Measurements from ENCODE around the gene BCL7B. TPM values are rescaled to one million over a fixed set of nuclear protein-coding genes. Genes with fewer than 3 reads are reported as not detected.

BCL7B gene
- total and polyA plus RNA-seq, 2 of the 4 experiments (the other 2 are of a cell fraction): 7.2 to 51.3 TPM

GRCh38 chr7:73595358-73595757 lies 37.9 kb upstream of the BCL7B start:
- CTCF ChIA-PET: no interaction called here
- dilution Hi-C loops (cut with HindIII; ENCODE audit: low sequenced_read_pairs, unreplicated experiment) (no loop called here), intact Hi-C loops (cut with micrococcal nuclease) (no loop called here), in situ Hi-C loops (cut with MboI; ENCODE audit: low sequenced_read_pairs) (no loop called here)
- Histone ChIP-seq H3K79me1 (ENCODE audit: low read depth in 1 of 2, low read length in 2 of 2) (no peaks in the 10 kb centered on the region), H3K9me1 (ENCODE audit: insufficient read depth, low read length) (no peaks in the 10 kb centered on the region), H2BK20ac (ENCODE audit: low read depth, low read length) (no peak overlapping the region), H3K4ac (ENCODE audit: low read depth, low read length) (no peak overlapping the region), H4K91ac (ENCODE audit: insufficient read depth, low read depth, low read length) (no peak overlapping the region), H3K4me2 (ENCODE audit: low read depth, low read length) (no peak overlapping the region), H2AK9ac (replicated peaks; ENCODE audit: low read depth, low read length, poor library complexity) (no peak overlapping the region), H2BK120ac (ENCODE audit: low read depth, low read length) (no peak overlapping the region), H3K9me3 (ENCODE audit: control insufficient read depth, insufficient read depth, low read length) (no peaks in the 10 kb centered on the region), H3K4me3 (ENCODE audit: insufficient read depth, low read depth, low read length) (no peak overlapping the region), H2AK5ac (ENCODE audit: low read depth, low read length) (no peak overlapping the region), H2BK15ac (ENCODE audit: low read depth, low read length) (no peak overlapping the region), H3K4me1 (ENCODE audit: control insufficient read depth, insufficient read depth, low read length) (no peaks in the 10 kb centered on the region), H4K8ac (ENCODE audit: low read depth in 2 of 2, low read length in 2 of 2) (no peak overlapping the region), H2BK5ac (ENCODE audit: low read depth, low read length, poor library complexity, severe bottlenecking) (no peak overlapping the region), H3K36me3 (ENCODE audit: control insufficient read depth, insufficient read depth, low read length) (no peaks in the 10 kb centered on the region), H3K27me3 (ENCODE audit: control insufficient read depth, insufficient read depth, low read length) (peaks cover 34% of the 10 kb centered on the region), H3K18ac (ENCODE audit: low read depth, low read length) (no peak overlapping the region), H4K20me1 (ENCODE audit: insufficient read depth, low read length) (no peaks in the 10 kb centered on the region), H3K56ac (ENCODE audit: extremely low read depth, insufficient read depth, low read length) (no peak overlapping the region), H4K5ac (ENCODE audit: low read depth, low read length) (no peak overlapping the region), H2AFZ (replicated peaks; ENCODE audit: low read length, poor library complexity) (no peak overlapping the region), H3K27ac (ENCODE audit: insufficient read depth, low read length) (no peak overlapping the region), H3K14ac (replicated peaks; ENCODE audit: low read depth, low read length) (no peak overlapping the region), H3K23ac (ENCODE audit: low read depth, low read length) (no peak overlapping the region), H3K9ac (ENCODE audit: low read depth, low read length) (no peak overlapping the region)
- ATAC-seq (ENCODE audit: low read depth) (no peak), DNase-seq (no peak)
- 40% methylated on average over 1 of the region's 9 CpGs; no CpG with 5 or more reads in 1 of the 2 experiments for WGBS, 2 experiments (ENCODE audit: extremely low coverage in 2 of 2, insufficient read length in 1 of 2)
- POLR2A ChIA-PET (ENCODE audit: unreplicated experiment): no interaction called here
- TF ChIP-seq MXI1 (IDR thresholded peaks at IDR 0.05; ENCODE audit: borderline replicate concordance, low read depth, low read length): no peak
- no peak for TF ChIP-seq SMC3 (IDR thresholded peaks at IDR 0.05; ENCODE audit: low read depth, low read length)
- no TSS peak for BruUV-seq (replicated peaks)
